NCI-H2029 treated with DMSO at 0.1 percent for 48 hours (cell line): Measurements from ENCODE around the gene TARS1.
"Not testable (repeated sequence)": the region's sequence is repeated elsewhere in the genome, so short reads cannot be mapped to it uniquely, and the experiment has no call there.

Experiments
- DNase-seq: peaks from one replicate; lab custom pipeline; 2025; lab: John Stamatoyannopoulos, UW

TARS1 gene

DNA sequence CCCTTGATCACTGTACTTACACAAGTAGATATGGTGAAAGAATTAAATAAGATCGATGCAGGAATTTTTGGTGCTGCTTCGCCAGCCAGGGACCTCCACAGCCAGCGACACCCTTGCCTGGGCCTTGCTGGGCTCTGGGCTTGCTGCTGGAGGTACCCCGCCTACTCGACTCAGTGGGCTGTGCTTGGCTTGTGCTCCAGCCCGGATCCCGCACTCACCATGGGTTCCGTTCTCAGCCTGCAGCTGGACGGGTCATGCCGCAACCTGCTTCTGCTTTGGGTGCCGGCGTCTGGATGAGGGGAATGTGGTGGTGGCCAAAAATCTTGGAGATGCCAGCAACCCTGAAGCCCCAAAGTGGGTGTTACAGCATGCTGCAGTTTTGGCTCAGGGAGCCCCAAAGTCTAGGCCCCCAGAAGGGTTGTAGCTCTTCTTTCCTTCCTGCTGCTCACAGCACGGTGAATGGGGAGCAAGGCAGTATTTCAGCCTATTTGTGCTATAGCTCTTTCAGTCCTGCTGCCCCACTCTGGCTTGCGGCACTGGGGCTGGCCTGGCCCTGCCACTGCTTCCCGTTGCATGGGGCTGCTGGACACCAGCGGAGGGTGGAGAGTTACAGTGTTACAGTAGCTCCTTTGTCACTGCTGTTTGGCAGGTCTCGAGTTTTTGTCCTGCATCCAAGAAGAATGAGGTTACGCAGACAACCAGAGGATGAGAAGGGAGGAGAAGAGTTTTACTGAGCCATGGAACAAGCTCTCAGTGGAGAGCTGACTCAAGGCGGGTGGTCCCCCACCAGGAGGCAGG, 48.0 kb downstream of the TARS1 start:
- no peak for DNase-seq

DNA sequence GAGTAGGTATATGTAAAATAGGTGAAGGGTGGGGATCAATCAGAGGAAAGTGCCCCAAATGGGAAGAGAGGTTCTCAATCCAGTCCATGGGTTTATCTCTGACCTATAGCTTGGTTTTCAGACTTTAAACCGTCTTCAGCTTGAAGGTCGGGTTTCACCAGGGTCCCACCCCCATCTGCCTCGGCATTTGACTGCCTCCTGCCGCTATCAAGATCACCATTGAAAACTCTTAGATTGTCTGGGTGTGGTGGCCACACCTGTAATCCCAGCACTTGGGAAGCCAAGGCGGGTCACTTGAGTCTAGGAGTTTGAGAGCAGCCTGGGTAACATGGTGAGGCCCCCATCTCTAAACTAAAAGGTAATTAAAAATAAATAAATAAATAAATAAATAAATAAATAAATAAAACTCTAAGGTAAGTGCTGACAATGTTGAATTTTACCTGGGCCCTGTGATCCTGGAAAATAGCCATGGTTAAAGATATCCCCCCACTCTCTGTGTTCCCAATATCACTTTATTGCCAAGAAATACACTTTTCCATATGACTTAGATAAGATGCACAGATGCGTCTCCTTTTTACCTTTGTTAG, 48.8 kb downstream of the TARS1 start:
- no peak for DNase-seq

DNA sequence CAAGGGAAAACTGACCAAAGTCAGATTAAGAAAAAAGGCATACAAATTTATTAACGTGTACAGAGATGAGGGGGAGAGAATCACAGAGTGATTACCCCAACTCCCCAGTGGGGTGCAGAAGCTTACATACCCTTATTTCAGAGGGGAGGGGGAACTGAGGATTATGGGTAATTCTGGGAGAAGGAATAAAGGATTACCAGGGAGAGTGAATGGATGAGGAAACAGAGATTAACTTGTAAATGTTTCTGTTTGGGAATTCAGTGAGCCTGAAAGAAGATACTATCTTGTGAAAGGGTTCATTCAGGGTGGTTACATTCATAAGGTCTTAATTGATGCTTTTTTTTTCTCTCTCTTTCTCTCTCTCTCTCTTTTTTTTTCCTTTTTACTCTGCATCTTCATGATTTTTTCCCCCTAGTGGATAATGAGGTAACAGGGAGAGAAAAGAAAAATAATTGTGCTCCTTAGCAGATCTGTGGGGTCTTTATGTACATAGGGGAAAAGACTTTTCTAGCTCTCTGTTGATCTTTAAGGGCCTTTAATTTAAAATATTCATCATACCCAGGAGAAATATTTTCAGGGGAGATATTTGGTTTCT, 49.4 kb downstream of the TARS1 start:
- DNase-seq, result no peak

DNA sequence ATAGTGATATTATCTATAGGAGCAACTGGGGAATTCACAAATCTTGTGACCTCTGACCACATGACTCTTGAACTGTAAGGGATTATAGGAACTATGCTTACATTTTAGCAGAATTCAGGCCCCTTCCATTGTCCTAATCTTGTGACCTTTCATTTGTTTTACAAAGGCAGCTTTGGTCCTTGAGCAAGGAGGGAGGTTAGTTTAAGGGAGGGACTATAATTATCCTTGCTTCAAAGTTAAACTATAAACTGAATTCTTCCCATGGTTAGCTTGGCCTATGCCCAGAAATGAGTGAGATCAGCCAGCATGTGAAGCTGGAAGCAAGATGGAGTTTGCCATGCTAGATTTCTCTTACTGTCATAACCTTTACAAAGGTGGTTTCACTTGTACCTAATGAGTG, 51.2 kb downstream of the TARS1 start:
- DNase-seq, result no peak

DNA sequence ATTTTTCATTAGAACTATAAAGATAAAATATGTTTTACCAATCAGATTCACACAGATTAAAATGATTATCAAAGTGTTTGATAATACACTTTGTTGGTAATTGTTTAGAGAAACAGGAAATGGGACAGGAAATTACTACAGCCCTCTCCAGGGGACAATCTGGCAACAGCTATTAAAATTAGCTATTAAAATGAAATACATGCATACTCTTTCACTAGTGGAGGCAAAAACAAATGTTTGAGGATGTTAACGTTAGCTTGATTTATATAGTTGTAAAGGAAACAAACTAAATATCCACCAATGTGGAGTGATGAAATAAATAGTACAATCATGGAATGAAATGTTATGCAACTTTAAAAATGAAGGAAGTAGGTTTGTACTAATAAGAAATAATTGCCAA, 53.7 kb downstream of the TARS1 start:
- DNase-seq, result no peak

DNA sequence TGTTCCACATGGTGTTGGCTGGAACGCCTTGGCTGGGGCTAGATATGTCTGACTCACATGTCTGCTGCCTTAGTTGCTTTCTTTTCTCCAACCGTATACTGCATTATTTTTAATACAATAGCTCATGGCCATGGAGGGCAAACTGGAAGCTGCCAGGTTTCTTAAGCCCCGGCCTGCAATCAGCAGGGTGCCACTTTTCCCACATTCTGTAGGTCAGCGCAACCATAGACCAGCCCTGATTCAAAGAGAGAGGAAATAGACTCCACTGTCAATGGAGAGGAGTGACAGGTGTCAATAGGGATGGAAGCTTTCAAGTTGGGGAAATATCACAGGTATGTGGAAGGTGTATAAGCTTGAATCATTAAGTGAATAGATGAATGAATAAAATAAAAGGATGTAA, 60.5 kb downstream of the TARS1 start:
- DNase-seq, result no peak

DNA sequence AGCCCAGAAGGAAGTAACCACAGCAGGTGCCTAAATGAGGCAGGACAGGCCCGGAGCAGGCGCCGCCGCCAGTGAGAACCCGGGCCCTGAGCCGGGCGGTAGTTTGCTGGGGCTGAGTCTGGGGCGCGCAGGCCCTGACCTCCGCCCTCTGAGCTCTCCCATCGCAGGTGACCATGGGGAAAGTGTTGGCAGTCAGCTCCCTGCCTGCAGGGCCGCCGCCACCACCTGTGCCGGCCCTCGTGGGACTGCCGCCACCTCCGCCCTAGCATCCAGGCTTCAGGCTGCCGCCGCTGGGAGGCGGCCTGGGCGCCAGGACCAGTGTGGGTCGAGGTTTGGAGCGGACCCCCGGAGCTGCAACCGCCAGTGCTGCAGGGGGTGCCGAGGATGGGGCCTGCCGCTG, 61.1 kb downstream of the TARS1 start:
- DNase-seq, result no peak

DNA sequence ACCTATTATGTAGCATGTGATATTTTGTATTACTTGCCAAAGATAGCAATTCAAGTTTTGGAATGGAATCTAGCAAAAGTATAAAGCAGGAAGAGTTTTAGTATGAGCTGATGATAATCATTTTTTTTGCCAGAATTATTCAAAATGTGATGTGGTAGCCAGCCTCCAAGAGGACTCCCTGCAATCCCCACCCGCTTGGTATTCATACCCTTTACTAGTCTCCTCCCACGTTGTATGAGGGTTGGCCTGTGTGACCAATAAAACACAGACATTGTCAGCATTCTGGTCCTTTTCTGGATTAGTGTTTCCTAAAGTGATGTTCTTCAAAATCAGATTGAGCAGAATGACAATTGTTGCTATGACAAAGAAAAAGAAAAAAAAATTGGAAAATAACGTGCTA, 63.8 kb downstream of the TARS1 start:
- DNase-seq, result no peak

DNA sequence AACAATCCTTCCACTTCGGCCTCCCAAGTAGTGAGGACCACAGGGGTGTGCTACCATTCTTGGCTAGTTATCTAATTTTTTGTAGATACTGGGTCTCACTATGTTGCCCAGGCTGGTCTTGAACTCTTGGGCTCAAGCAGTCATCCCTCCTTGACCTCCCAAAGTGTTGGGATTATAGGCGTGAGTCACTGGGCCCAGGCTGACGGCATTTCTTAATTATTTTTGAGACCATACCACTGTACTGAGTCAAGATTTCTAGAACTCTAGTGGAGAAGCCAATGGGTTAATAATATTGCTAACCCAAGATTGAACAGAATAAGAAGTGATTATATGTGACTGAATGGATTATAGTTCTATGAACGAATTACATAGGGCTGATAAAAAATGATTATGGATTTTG, 66.7 kb downstream of the TARS1 start:
- no peak for DNase-seq

DNA sequence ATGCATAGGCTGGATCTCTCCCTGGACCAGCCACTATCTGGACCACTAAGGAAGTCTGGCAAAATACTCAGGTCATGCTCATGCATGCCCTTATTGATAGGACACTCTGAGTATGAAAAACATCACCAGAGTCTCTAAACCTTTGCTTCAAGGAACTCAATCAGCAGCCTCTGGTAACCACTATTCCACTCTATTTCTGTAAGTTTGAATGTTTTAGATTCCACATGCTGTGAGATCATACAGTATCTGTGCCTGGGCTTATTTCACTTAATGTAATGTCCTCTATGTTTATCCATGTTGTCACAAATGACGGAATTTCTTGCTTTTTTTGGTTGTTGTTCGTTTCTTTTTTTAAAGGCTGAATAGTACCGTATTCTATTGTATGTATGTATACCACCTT, 68.3 kb downstream of the TARS1 start:
- no peak for DNase-seq

DNA sequence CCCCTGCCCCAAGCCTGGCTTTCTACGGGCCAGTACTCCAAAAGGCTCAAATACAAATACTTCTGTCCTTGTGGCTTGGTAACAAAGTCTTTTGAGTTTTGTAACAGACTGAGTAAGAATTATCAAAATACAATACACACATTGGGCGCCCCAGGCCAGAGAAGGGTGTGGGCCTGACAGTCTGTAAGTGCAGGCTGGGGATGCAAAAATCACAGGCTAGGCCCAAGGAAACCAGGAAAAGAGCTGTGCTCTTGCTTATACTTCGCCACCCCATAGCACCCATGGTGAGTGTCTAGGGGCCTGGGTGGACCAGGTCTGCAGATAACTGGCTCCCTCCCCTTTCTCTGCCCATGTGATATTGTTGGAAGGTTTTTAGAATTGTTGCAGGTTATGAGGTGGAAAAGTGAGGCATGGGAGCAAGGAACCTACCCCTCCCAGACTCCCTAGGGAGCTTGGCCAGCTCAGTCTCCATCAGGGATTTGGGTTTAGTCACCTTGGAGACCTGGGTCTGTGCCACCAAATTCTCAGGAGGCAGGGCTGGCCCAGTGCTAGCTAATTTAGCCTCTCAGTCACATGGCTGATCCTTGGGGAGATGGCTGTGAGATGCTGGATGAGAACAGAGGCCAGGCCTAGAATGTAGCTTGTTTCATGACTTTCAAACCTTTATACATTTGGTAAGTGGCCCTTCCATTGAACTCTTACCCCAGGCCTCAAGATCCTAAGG, 72.9 kb downstream of the TARS1 start:
- DNase-seq, result no peak

DNA sequence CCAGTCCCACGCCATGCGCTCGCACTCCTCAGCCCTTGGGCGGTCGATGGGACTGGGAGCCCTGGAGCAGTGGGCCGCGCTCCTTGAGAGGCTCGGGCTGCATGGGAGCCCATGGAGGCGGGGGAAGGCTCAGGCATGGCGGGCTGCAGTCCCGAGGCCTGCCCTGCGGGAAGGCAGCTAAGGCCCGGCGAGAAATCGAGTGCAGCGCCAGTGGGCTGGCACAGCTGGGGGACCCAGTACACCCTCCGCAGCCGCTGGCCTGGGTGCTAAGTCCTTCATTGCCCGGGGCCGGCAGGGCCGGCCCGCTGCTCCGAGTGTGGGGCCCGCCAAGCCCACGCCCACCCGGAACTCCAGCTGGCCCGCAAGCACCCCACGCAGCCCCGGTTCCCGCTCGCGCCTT, 74.6 kb downstream of the TARS1 start:
- not testable (repeated sequence) for DNase-seq

DNA sequence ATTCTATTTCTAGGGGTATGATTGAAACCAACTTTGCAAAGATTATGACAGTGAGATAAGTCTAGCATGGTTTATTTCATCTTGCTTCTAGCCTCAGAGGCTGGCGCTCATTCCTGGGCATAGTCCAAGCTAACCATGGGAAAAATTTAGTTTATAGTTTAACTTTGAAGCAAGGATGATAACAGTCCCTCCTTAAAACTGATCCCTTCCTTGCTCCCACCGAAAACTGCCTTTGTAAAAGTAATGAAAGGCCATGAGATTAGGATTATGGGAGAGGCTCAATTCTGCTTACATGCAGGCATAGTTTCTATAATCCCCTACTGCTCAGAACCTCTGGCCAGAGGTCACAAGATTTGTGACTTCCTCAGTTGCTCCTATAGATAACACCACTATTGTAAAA, 75.7 kb downstream of the TARS1 start:
- no peak for DNase-seq
